C4-2B (cell line): Measurements from ENCODE around the gene VPS54.

Source experiments
- ZFX ChIP-seq: fragments of 450-650 bp; IDR thresholded peaks from 2 replicates; pipeline ENCODE4 v1.6.1; 2017
- TF ChIP-seq, protein P1 (sequence below): fragments of 450-650 bp; conservative IDR thresholded peaks from 2 replicates; pipeline ENCODE4 v1.5.1; 2017; ENCODE audit warnings: mild to moderate bottlenecking

DNA sequence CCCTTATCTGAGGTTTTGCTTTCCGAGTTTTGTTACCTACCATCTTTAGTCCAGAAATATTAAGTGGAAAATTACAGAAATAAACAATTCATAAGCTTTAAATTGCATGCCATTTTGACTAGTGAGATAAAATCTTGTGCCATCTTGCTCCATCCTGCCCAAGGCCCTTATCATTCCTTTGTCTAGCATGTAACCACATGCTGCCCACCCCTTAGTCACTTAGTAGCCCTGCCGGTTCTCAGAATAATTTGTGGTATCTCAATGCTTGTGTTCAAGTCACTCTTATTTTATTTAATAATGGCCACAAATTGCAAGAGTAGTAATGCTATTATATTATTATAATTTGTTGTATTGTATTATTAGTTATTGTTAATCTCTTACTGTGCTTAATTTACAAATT is 36.8 kb upstream of the VPS54 start:
- TF ChIP-seq, protein P1, sequence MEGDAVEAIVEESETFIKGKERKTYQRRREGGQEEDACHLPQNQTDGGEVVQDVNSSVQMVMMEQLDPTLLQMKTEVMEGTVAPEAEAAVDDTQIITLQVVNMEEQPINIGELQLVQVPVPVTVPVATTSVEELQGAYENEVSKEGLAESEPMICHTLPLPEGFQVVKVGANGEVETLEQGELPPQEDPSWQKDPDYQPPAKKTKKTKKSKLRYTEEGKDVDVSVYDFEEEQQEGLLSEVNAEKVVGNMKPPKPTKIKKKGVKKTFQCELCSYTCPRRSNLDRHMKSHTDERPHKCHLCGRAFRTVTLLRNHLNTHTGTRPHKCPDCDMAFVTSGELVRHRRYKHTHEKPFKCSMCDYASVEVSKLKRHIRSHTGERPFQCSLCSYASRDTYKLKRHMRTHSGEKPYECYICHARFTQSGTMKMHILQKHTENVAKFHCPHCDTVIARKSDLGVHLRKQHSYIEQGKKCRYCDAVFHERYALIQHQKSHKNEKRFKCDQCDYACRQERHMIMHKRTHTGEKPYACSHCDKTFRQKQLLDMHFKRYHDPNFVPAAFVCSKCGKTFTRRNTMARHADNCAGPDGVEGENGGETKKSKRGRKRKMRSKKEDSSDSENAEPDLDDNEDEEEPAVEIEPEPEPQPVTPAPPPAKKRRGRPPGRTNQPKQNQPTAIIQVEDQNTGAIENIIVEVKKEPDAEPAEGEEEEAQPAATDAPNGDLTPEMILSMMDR = no peak
- no peak for TF ChIP-seq ZFX
